HG03159 (cell line): ENCODE data around the gene PLD1.
A peak's percentile ranks its signal among the peaks of the same experiment; 100 is the strongest.
"Not testable (repeated sequence)": the region's sequence is repeated elsewhere in the genome, so short reads cannot be mapped to it uniquely, and the experiment has no call there.

Source experiments
- ATAC-seq: cut with Tn5 transposase; IDR thresholded peaks from one replicate; pipeline ENCODE4 v1.9.1; 2021; ENCODE audit warnings: mild to moderate bottlenecking, moderate library complexity; ENCODE audit not compliant: unreplicated experiment

PLD1 gene

GRCh38 chr3:171821044-171821443 lies 10.8 kb upstream of the PLD1 start:
- no peak for ATAC-seq

GRCh38 chr3:171817074-171817800 lies 7.0 kb upstream of the PLD1 start:
- no peak for ATAC-seq

GRCh38 chr3:171815973-171816595 lies 5.8 kb upstream of the PLD1 start:
- ATAC-seq: no peak

- not testable (repeated sequence) for ATAC-seq
Measured at GRCh38 chr3:171814662-171815061, 4.4 kb upstream of the PLD1 start.

- no peak for ATAC-seq
Measured at GRCh38 chr3:171813897-171814460, 3.7 kb upstream of the PLD1 start.

GRCh38 chr3:171813278-171813896 lies 3.1 kb upstream of the PLD1 start:
- no peak for ATAC-seq

GRCh38 chr3:171812811-171813210 lies 2.5 kb upstream of the PLD1 start:
- ATAC-seq: no peak

- no peak for ATAC-seq
Measured at GRCh38 chr3:171811913-171812335, 1.6 kb upstream of the PLD1 start.

GRCh38 chr3:171811295-171811912 lies 1.1 kb upstream of the PLD1 start:
- ATAC-seq: no peak

- ATAC-seq: no peak
Measured at GRCh38 chr3:171810629-171811294, 479 bp upstream of the PLD1 start.

GRCh38 chr3:171809611-171809860 lies 747 bp downstream of the PLD1 start:
- peak; percentile 42 for ATAC-seq

- ATAC-seq: no peak
Measured at GRCh38 chr3:171807806-171808205, 2.5 kb downstream of the PLD1 start.

- ATAC-seq: no peak
Measured at GRCh38 chr3:171807129-171807675, 3.1 kb downstream of the PLD1 start.

GRCh38 chr3:171806200-171807128 lies 3.8 kb downstream of the PLD1 start:
- ATAC-seq: no peak

- ATAC-seq: no peak
Measured at GRCh38 chr3:171805687-171806086, 4.6 kb downstream of the PLD1 start.

- no peak for ATAC-seq
Measured at GRCh38 chr3:171804618-171805389, 5.5 kb downstream of the PLD1 start.

- ATAC-seq: no peak
Measured at GRCh38 chr3:171803044-171803443, 7.2 kb downstream of the PLD1 start.

- peak; percentile 48 for ATAC-seq
Measured at GRCh38 chr3:171802590-171802956, 7.7 kb downstream of the PLD1 start.
